SK-N-SH (cell line): ENCODE measurements around the gene HGS. TPM values are rescaled to one million over a fixed set of nuclear protein-coding genes. Genes with fewer than 3 reads are reported as not detected.
A peak's percentile ranks its signal among the peaks of the same experiment; 100 is the strongest.

Experiments used
- CTCF ChIA-PET: fragments of 300-600, 350-600 bp; formaldehyde crosslinking; extraction: SDS; loops from one replicate; lab custom pipeline; 2021; lab: Yijun Ruan, JAX
- POLR2A ChIA-PET: fragments of 350-600 bp; sonication (Branson Sonifier 250); formaldehyde crosslinking; extraction: SDS; loops from one replicate; lab custom pipeline; 2020; ENCODE audit warnings: antibody characterized with exemption, inconsistent platforms; lab: Yijun Ruan, JAX
- DNase-seq: peaks from one replicate; pipeline ENCODE4 v3.0.0; 2012
- H2AFZ ChIP-seq: fragments of 200-600 bp; sonication (generic); 2 replicates; pipeline ENCODE4 v1.8.1; 2016; ENCODE audit warnings: antibody characterized with exemption, mild to moderate bottlenecking, low read depth
- H3F3A ChIP-seq: fragments of 200-600 bp; sonication (generic); replicated peaks from 2 replicates; pipeline ENCODE3; 2016; ENCODE audit warnings: antibody characterized with exemption, mild to moderate bottlenecking; ENCODE audit not compliant: insufficient read depth
- H3K27ac ChIP-seq, 2 experiments: fragments of 200-500 bp in 1 of 2; fragments of 200-600 bp in 1 of 2; sonication (Bioruptor generic) in 1 of 2; sonication (generic), shearing (Covaris generic) in 1 of 2; 2 replicates each; pipeline versions ENCODE4 v1.5.1 to v1.6.1; 2014 to 2016; ENCODE audit warnings: low read depth in 2 of 2, inconsistent platforms in 1 of 2, low read length in 1 of 2, mild to moderate bottlenecking in 1 of 2, mixed read lengths in 1 of 2
- H3K27me3 ChIP-seq: fragments of 200-600 bp; sonication (generic), shearing (Covaris generic); 2 replicates; pipeline ENCODE4 v1.6.1; 2016; ENCODE audit warnings: mixed run types; ENCODE audit not compliant: insufficient read depth
- H3K36me3 ChIP-seq, 2 experiments: fragments of 200-500 bp in 1 of 2; fragments of 200-600 bp in 1 of 2; sonication (Bioruptor generic) in 1 of 2; sonication (generic) in 1 of 2; replicated peaks in 1 of 2; 2 replicates each; pipeline versions ENCODE3 to v1.5.1; 2014 to 2016; ENCODE audit warnings: low read length in 1 of 2, mild to moderate bottlenecking in 1 of 2; ENCODE audit not compliant: insufficient read depth in 2 of 2, control insufficient read depth in 1 of 2
- H3K4me1 ChIP-seq, 2 experiments: fragments of 200-500 bp in 1 of 2; fragments of 200-600 bp in 1 of 2; sonication (Bioruptor generic) in 1 of 2; sonication (generic), shearing (Covaris generic) in 1 of 2; 2 replicates each; pipeline versions ENCODE4 v1.5.1 to v1.6.1; 2014 to 2016; ENCODE audit warnings: low read depth in 1 of 2, low read length in 1 of 2, mixed run types in 1 of 2; ENCODE audit not compliant: insufficient read depth in 2 of 2, control insufficient read depth in 1 of 2
- H3K4me2 ChIP-seq: fragments of 200-600 bp; sonication (generic), shearing (Covaris generic); 2 replicates; pipeline ENCODE4 v1.6.1; 2017; ENCODE audit warnings: mixed run types
- H3K4me3 ChIP-seq, 2 experiments: fragments of 200-500 bp in 1 of 2; fragments of 200-600 bp in 1 of 2; sonication (Bioruptor generic) in 1 of 2; sonication (generic), shearing (Covaris generic) in 1 of 2; 2 replicates each; pipeline versions ENCODE4 v1.5.1 to v1.8.1; 2014 to 2016; ENCODE audit warnings: low read depth in 2 of 2, inconsistent platforms in 1 of 2, low read length in 1 of 2, mild to moderate bottlenecking in 1 of 2, mixed read lengths in 1 of 2, moderate library complexity in 1 of 2
- H3K79me2 ChIP-seq: fragments of 200-600 bp; sonication (generic); 2 replicates; pipeline ENCODE4 v1.8.1; 2017; ENCODE audit warnings: mild to moderate bottlenecking; ENCODE audit not compliant: insufficient read depth
- H3K9ac ChIP-seq: fragments of 200-600 bp; sonication (generic); 2 replicates; pipeline ENCODE4 v1.6.1; 2017; ENCODE audit warnings: mixed run types
- H3K9me2 ChIP-seq: fragments of 200-600 bp; sonication (generic); 2 replicates; pipeline ENCODE4 v1.6.1; 2017; ENCODE audit warnings: mixed run types
- H3K9me3 ChIP-seq: fragments of 200-600 bp; sonication (generic); 2 replicates; pipeline ENCODE4 v1.6.1; 2017; ENCODE audit warnings: mixed run types, mild to moderate bottlenecking, moderate library complexity
- H4K20me1 ChIP-seq: fragments of 200-600 bp; sonication (generic); 2 replicates; pipeline ENCODE4 v1.6.1; 2017; ENCODE audit warnings: mild to moderate bottlenecking, mixed run types; ENCODE audit not compliant: insufficient read depth
- ELF1 ChIP-seq: IDR thresholded peaks from 2 replicates; pipeline ENCODE4 v1.4.0; 2012
- EP300 ChIP-seq, 2 experiments: IDR thresholded peaks; 2 replicates each; pipeline versions ENCODE4 v1.4.0 to v1.6.1; 2012; ENCODE audit warnings: borderline replicate concordance in 1 of 2, low read depth in 1 of 2, low read length in 1 of 2
- EZH2phosphoT487 ChIP-seq: fragments of 200-600 bp; sonication (generic); IDR thresholded peaks from 2 replicates; pipeline ENCODE4 v1.6.1; 2017; ENCODE audit warnings: low read depth, mixed run types, mild to moderate bottlenecking, antibody characterized with exemption, moderate library complexity, borderline replicate concordance
- GABPA ChIP-seq: IDR thresholded peaks from 2 replicates; pipeline ENCODE4 v1.4.0; 2012; ENCODE audit warnings: low read depth, mild to moderate bottlenecking
- GATA2 ChIP-seq: sonication (generic); formaldehyde crosslinking; IDR thresholded peaks from 2 replicates; pipeline ENCODE4 v1.5.0; 2020; ENCODE audit warnings: mild to moderate bottlenecking, missing genetic modification reagents
- JUND ChIP-seq: IDR thresholded peaks from 2 replicates; pipeline ENCODE4 v1.4.0; 2012
- MEF2A ChIP-seq: IDR thresholded peaks from 2 replicates; pipeline ENCODE4 v1.4.0; 2012; ENCODE audit warnings: low read depth, borderline replicate concordance
- MXI1 ChIP-seq: IDR thresholded peaks from 2 replicates; pipeline ENCODE4 v1.6.1; 2012; ENCODE audit warnings: mild to moderate bottlenecking, low read depth, low read length, improper control_type of control experiment
- NRF1 ChIP-seq: IDR thresholded peaks from 2 replicates; pipeline ENCODE4 v1.6.1; 2012; ENCODE audit warnings: low read depth, mild to moderate bottlenecking, low read length
- RAD21 ChIP-seq: IDR thresholded peaks from 2 replicates; pipeline ENCODE4 v1.6.1; 2012; ENCODE audit warnings: mild to moderate bottlenecking, low read length
- RFX5 ChIP-seq: IDR thresholded peaks from 2 replicates; pipeline ENCODE4 v1.6.1; 2012; ENCODE audit warnings: mild to moderate bottlenecking, improper control_type of control experiment, low read length
- RXRA ChIP-seq: IDR thresholded peaks from 2 replicates; pipeline ENCODE4 v1.4.0; 2012; ENCODE audit warnings: low read depth, mild to moderate bottlenecking, borderline replicate concordance
- SIN3A ChIP-seq: IDR thresholded peaks from 2 replicates; pipeline ENCODE4 v1.6.1; 2012; ENCODE audit warnings: low read depth, mild to moderate bottlenecking, low read length, moderate library complexity, borderline replicate concordance
- SMC3 ChIP-seq: IDR thresholded peaks from 2 replicates; pipeline ENCODE4 v1.6.1; 2012; ENCODE audit warnings: low read depth, low read length, improper control_type of control experiment
- TAF1 ChIP-seq: IDR thresholded peaks from 2 replicates; pipeline ENCODE4 v1.6.1; 2012; ENCODE audit warnings: low read depth, mild to moderate bottlenecking, low read length, moderate library complexity, borderline replicate concordance
- TEAD4 ChIP-seq: IDR thresholded peaks from 2 replicates; pipeline ENCODE4 v1.4.0; 2012; ENCODE audit warnings: mild to moderate bottlenecking, borderline replicate concordance; ENCODE audit not compliant: insufficient read depth
- WGBS: methylation state at CpG from one replicate; pipeline ENCODE4 v1.1.6; 2017; ENCODE audit warnings: low lambda C conversion rate; 5-methylcytosine and 5-hydroxymethylcytosine counted together
- polyA plus RNA-seq, 3 experiments: library from polyadenylated mRNA; depleted of rRNA; stranded (reverse); fragments of >200 nt; gene quantifications; 2 replicates each; pipeline ENCODE4 v1.2.3, GENCODE V29; 2012
- TF ChIP-seq, protein P1 (sequence below): IDR thresholded peaks from 2 replicates; pipeline ENCODE4 v1.4.0; 2012; ENCODE audit warnings: low read depth
- TF ChIP-seq, protein P2 (sequence below): IDR thresholded peaks from 2 replicates; pipeline ENCODE4; 2012
- TF ChIP-seq, protein P3 (sequence below): IDR thresholded peaks from 2 replicates; pipeline ENCODE4 v1.4.0; 2012; ENCODE audit warnings: low read depth, borderline replicate concordance

Gene HGS
- polyA plus RNA-seq, 1 of the 3 experiments (the other 2 are of a cell fraction): 192 TPM

DNA sequence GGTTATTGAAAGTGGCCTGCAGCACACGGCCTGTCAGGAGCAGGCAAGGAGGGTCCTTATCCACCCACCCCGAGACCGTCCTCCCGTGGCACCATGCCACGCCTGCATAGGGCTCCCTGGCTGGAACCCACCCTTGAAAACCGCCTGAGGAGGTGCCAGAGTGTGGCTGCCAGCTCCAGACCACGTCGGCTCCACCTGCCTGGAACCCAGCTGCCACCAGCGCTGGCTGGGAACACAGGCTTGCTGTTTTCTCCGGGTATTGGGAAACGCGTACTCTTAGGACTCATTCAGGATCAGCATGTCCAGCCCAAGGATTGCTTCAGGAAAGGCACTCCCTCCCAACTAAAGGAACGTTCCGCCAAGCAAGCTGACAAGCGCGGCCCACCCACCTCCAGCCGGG lies 6.9 kb upstream of the HGS start:
- POLR2A ChIA-PET: no interaction called here
- CTCF ChIA-PET: interaction anchor here (0.6 to 2.5 kb wide), 8 partner anchors 10 to 193 kb away, joined by 3 to 17 read pairs (median 7); partner anchors contain the start of gene MRPL12
- H3K9ac ChIP-seq: no peak overlapping the region

DNA sequence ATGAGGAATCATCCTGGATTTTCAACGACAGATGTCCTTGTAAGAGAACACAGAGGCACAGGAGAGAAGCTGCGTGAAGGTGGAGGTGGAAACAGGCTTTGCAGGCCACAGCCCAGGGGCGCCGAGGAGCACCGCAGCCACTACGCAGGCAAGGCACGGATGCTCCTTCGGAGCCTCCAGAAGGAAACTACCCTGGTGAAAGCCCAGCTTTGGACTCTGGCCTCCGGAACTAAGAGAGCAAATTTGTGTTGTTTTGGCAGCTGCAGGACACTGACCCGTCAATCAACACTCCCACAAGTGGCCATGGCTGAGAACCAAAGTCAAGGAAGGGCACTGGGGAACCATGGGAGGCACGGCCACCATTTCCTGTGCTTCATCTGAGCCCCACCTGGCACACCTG lies 3.7 kb upstream of the HGS start:
- Histone ChIP-seq H3K79me2 (peaks cover 77% of the 10 kb centered on the region), H3K9ac (no peak overlapping the region), H4K20me1 (peaks cover 12% of the 10 kb centered on the region), H3K27ac (no peak overlapping the region), H3K4me2 (no peak overlapping the region), H3K9me3 (no peaks in the 10 kb centered on the region), H3K36me3 (peaks cover 11 to 17% of the 10 kb centered on the region in 2 experiments), H3K27me3 (no peaks in the 10 kb centered on the region), H2AFZ (no peak overlapping the region), H3F3A (peaks cover 27% of the 10 kb centered on the region), H3K4me1 (peaks cover 15 to 16% of the 10 kb centered on the region in 2 experiments; a peak in 3 of 4 replicates), H3K9me2 (no peaks in the 10 kb centered on the region), H3K4me3 (no peak overlapping the region)
- 92% methylated on average over 11 of the region's 11 CpGs for WGBS
- DNase-seq: no peak
- ChIA-PET POLR2A (interaction anchor here (0.6 to 1.0 kb wide), 2 partner anchors 32 to 176 kb away, joined by 3 to 6 read pairs; partner anchors contain the start of gene SLC25A10), CTCF (interaction anchor here (0.7 kb wide), 1 partner anchor 53 kb away, joined by 3 read pairs; no protein-coding TSS in a partner anchor)
- TF ChIP-seq RXRA: no peak
- TF ChIP-seq, all 33 proteins: peak for 0

More for the DNA sequence above, 6.9 kb upstream of the HGS start:
- peaks cover 0 to 1% of the 10 kb centered on the region in 2 experiments; a peak in 2 of 4 replicates for H3K4me1 ChIP-seq
- peaks cover 48% of the 10 kb centered on the region for H3K79me2 ChIP-seq
- WGBS: 91% methylated on average over 12 of the region's 17 CpGs
- H3K27ac ChIP-seq: no peak overlapping the region
- no peaks in the 10 kb centered on the region for H3K9me2 ChIP-seq
- H3K9me3 ChIP-seq: no peaks in the 10 kb centered on the region
- no peaks in the 10 kb centered on the region for H3K27me3 ChIP-seq
- H3F3A ChIP-seq: peaks cover 34% of the 10 kb centered on the region
- H3K36me3 ChIP-seq: peaks cover 21 to 38% of the 10 kb centered on the region in 2 experiments
- TF ChIP-seq TEAD4 (no peak), SMC3 (no peak), EZH2phosphoT487 (no peak), ELF1 (no peak), EP300 (IDR thresholded peaks at IDR 0.05; ENCODE audit: borderline replicate concordance in 1 of 2, low read depth in 1 of 2, low read length in 1 of 2) (no peak), RFX5 (no peak), RAD21 (no peak), GATA2 (CRISPR knock-in tag) (no peak), GABPA (no peak), SIN3A (no peak), NRF1 (no peak), TAF1 (no peak), JUND (no peak), MXI1 (no peak), MEF2A (no peak)
- TF ChIP-seq, protein P1, sequence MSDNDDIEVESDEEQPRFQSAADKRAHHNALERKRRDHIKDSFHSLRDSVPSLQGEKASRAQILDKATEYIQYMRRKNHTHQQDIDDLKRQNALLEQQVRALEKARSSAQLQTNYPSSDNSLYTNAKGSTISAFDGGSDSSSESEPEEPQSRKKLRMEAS: no peak
- TF ChIP-seq, protein P2, sequence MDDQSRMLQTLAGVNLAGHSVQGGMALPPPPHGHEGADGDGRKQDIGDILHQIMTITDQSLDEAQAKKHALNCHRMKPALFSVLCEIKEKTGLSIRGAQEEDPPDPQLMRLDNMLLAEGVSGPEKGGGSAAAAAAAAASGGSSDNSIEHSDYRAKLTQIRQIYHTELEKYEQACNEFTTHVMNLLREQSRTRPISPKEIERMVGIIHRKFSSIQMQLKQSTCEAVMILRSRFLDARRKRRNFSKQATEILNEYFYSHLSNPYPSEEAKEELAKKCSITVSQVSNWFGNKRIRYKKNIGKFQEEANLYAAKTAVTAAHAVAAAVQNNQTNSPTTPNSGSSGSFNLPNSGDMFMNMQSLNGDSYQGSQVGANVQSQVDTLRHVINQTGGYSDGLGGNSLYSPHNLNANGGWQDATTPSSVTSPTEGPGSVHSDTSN: no peak
- TF ChIP-seq, protein P3, sequence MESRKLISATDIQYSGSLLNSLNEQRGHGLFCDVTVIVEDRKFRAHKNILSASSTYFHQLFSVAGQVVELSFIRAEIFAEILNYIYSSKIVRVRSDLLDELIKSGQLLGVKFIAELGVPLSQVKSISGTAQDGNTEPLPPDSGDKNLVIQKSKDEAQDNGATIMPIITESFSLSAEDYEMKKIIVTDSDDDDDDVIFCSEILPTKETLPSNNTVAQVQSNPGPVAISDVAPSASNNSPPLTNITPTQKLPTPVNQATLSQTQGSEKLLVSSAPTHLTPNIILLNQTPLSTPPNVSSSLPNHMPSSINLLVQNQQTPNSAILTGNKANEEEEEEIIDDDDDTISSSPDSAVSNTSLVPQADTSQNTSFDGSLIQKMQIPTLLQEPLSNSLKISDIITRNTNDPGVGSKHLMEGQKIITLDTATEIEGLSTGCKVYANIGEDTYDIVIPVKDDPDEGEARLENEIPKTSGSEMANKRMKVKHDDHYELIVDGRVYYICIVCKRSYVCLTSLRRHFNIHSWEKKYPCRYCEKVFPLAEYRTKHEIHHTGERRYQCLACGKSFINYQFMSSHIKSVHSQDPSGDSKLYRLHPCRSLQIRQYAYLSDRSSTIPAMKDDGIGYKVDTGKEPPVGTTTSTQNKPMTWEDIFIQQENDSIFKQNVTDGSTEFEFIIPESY: no peak
- DNase-seq: peak; percentile 30
- no peak overlapping the region for H3K4me2 ChIP-seq
- no peak overlapping the region for H2AFZ ChIP-seq
- peaks cover 5% of the 10 kb centered on the region; the same call in 1 of the 2 replicates for H4K20me1 ChIP-seq
- H3K4me3 ChIP-seq: no peak overlapping the region
